HG02642 (cell line): ENCODE data around the gene IMPG1.
A peak's percentile ranks its signal among the peaks of the same experiment; 100 is the strongest.
"Not testable (repeated sequence)": the region's sequence is repeated elsewhere in the genome, so short reads cannot be mapped to it uniquely, and the experiment has no call there.

ENCODE experiments used
- ATAC-seq: cut with Tn5 transposase; IDR thresholded peaks from one replicate; pipeline ENCODE4 v1.9.1; 2021; ENCODE audit warnings: mild to moderate bottlenecking; ENCODE audit not compliant: unreplicated experiment, poor library complexity

IMPG1 gene

DNA sequence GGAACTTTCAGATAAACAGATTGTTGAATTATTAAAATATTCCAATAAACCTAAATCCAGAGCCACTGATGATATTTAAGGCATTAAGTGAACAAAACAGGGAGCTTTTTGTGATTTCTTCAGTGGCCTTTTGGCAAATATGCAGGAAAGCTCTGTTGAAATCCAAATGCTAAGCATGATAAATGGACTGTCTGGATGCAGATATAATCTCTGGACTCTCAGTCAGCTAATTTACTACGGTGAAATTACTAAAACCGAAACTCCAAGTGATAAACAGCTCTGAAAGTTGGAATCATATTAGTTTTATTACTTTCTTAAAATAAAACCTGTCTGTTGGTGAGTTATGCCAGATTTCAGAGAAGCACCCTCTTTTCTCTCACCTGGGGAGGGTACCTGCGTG, 120.3 kb downstream of the IMPG1 start:
- ATAC-seq, result no peak

DNA sequence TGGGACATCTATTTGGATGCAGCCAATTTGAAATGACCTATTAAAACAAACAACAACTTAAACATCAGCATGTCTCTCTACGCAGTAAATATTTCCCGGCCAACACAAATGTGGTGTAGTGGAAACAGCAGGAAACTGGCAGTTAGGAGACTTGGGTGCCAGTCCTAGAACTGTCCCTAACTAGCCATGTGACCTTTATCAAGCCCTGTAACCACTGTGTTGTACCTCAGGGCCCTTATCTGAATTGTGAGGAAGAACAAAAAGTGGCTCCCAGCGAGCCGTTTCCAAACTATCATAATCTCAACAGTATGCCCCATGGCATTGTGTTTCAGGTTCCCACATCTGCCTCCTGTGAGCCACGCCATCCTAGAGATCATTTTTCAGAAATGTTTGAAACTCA, 124.5 kb downstream of the IMPG1 start:
- no peak for ATAC-seq

DNA sequence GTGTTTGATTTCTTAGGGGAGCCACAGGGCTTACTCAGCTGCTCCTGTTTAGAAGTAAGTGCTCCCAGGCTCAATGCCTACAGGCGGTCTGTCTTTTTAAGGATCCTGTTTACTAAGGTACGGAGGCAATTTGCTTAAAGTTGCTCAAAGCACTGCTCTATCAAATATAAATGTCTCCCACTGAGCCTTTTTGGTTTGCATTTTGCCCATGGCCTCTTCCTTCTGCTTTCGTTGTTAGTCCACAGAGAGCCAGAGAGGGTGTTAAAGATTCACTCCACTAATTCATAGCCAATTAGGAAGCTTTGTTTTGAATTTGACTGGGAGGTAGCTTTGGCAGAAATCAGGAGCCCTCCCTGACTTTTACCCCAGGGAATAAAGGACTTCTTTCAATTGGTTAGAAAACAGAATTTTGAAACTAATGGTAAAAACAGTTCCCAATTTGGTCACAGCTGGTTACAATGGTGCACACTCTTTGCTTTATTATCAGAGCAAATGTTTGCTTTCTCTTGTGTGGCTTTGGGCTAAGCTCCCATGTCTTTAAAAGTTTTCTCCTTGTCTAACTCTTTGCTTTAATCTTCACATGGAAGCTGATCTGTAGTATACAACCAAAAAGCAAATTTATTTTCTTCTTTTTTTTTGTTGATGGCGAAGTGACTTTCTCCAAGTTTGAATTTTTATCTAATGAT, 126.2 kb downstream of the IMPG1 start:
- peak; percentile 53 for ATAC-seq

DNA sequence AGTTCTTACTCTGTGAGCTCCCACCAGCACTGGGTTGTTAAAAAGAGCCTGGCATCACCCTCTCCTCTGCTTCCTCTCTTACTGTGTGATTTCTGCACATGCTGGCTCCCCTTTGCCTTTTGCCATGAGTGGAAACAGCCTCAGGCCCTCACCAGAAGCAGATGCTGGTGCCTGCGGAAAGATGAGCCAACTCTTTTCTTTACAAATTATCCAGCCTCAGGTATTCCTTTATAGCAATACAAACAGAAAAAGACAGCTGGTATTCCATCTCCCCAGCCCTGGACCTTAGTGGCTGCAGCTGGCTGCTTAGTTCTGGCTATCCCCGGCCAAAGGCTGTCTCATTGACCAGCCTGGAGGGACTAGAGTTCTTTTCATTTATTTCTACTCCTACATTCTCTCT, 129.1 kb downstream of the IMPG1 start:
- ATAC-seq, result no peak

DNA sequence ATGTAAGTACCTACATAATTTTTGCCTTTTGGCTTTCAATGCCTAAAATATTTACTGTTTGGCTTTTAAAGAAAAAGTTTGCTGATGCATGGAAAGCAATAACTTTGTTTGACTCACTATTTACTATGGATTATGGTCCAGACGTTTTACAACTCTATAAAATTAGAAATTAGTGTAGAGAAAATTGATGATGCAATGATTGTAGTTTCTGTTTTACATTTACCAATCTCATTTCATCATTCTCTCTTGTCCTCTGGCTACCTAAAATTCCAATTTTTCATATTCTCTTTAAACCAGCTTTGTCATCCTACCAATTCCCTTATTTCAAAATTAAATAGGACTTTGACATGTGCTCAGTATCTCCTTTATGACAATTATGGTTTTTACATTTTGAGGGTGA, 131.0 kb downstream of the IMPG1 start:
- no peak for ATAC-seq

DNA sequence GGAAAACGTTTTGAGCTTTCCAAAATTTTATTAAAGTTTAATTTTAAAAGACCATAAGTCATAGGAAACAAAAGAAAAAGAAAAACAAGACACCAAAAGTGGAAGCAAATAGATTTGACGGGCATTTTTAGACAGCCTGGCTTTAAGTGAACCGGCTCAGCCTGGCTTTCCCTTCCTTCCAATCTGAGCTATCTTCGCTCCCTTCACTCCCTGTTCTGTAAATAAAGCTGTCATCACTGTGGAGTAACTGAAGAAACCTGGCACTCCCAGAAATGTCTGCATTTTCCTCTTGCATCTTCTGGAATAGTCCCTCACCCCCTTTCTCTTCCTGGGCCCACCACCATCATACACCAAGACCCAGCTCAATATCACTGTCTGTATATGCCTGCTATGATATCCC, 131.9 kb downstream of the IMPG1 start:
- no peak for ATAC-seq

DNA sequence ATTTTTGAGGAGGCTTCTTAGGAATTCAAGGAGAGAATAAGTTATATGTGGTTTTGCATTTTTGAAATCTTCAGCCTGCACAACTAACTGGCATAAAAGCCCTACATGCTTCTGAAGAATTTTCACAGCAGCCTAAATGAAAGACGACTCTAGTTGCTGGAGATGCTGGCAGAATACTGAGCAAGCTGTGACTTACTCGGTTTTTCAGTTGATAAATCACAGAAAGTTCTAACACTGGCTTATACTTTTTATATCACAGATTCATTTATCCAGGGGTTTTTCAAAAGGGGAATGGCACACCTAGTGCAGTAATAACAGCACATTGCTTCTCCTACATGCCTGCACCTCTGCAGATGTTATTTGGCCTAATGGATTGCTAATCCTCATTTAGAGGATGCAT, 134.6 kb downstream of the IMPG1 start:
- ATAC-seq, result no peak

DNA sequence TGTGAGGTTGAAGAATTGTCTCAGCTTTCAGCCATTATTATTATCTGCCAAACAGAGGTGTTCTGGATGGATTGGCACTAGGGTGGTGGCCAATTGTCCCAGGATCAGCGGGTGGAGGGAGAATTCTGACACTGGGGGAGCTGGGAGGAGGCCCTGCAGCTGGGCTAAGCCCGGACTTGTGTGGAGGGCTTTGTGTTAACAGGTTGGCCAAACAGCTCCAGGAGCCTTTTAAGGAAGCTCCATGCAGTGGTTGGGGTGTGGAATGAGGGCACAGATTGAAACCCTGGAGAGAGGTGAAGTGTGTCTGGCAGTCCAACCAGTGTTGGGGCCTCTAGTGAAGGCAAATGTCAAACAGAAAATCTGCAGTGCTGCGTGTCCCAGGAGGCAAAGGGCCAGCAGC, 135.8 kb downstream of the IMPG1 start:
- no peak for ATAC-seq

DNA sequence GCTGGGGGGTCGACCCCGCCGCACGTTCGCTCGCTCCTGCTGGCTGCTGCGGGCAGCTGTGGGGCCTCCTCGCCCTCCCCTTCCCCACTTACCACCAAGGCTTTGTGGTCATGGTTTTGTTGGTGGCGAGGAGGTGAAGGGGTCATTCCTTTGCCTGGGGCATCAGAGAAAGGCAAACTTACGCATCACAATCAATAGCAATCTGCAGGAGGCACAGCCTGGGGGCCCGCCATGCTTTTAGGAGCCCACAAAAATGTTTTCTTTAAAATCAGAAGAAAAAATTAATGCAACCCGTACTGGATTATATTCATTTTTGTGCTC, 137.0 kb downstream of the IMPG1 start:
- ATAC-seq, result peak; percentile 8

DNA sequence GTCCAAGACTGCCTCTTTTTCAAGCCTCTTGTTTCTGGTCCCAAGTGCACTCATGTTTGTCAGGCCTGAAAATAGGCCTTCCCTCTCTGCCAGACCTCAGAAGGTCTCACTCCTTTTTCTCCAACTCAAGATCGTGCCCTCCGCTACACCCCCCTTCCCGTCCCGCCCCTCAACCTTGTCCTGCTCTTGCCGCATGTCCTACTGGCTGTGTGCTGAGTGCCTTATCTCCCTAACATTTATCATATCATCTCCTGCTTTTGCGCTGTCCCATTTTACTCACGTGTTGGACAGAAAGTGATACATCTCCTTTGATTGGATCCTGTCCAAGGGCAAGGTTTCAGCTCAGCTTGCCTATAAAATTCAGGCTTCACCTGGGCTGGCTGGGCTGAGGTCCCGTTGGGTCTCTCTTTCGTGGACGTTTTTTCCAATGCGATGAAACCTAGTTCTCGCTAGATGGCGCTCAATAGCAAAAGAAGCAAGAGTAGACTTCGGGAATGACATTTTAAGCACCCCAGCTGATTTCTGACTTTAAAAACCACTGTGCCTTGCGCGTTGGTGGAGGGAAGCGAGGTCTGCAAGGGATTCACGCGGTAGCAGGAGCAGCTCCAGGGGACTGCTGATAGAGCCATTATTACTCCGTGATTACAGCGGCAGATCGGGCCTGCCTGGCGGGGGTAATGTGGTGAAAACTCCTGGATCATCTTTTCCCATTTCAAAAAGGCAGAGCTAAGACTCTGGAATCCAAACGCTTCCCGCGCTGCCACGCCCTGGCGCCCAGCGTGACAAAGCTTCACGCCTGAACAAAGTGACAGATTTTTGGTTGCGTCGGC, 137.6 kb downstream of the IMPG1 start:
- peak; percentile 69 for ATAC-seq

DNA sequence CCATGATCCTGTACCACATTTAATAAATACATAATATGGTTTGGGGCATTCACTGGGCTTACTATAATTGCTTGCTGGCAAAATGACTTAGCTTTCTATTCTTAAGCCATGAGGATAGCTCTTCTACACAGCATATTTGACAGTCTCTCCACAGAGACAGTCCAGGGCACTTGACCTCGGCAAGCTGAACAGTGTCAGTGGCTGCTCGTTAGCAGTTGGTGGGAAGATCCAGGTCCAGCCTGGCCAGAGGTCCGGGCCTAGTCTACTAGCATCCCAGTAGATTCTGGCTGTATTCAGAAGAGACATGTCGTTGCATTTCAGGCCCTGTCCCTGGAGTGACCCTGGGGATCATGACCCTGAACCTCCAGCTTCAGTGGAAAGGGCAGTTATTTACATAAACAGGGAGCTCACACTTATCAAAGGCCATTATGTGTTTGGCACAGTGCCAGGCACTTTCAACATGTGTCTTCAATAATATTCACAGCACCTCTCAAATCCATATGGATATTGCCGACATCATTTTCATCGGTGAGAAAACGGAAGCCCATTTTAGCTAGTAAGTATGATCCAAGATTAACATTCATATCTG, 139.0 kb downstream of the IMPG1 start:
- no peak for ATAC-seq

DNA sequence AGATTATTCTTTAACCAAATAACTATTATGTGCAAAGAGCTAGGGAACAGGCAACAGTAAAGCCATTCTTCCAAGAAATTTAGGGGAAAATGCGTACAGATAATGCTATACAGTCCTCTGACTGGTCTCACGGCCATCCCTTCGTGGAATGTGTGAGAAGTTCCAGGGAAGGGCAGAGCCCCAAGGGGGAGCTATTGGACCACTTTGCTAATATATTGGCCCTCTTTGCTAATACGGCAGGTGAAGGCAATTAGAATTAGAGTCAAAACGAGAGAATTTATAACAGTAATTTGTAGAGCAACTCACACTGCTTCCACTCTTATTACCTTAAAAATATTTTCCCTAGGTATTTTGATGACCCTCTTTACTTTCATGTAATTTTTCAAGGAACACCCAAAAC, 140.4 kb downstream of the IMPG1 start:
- ATAC-seq, result peak; percentile 46

DNA sequence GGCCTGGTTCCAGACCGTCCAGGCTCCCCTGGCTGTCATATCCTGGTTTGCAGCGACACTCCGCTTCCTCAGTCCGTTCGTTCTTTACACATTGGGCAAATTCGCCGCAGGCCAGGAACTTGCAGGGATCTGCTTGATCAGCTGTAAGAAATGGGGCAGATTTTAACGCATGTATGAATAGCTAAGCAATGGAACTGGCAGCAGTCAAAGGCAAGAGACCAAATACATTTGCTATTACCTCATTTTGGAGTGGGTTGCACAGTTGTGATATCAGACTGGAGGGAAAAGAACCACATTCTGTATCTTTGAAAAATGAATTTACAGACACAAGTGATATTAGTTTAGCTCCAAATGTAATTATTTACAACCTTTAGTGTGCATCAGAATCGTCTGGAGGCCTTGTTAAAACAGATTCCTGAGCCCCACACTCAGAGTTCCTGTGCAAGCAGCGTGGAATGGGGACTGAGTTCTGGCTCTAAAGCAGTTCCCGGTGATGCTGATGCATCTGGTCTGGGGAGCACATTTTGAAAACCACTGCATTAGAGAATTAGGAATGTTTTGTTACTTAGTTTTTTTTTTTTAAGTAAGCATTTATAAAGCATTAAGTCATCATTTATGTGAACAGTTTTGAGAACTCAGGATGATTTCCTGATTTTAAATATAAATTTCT, 141.3 kb downstream of the IMPG1 start:
- ATAC-seq, result no peak

DNA sequence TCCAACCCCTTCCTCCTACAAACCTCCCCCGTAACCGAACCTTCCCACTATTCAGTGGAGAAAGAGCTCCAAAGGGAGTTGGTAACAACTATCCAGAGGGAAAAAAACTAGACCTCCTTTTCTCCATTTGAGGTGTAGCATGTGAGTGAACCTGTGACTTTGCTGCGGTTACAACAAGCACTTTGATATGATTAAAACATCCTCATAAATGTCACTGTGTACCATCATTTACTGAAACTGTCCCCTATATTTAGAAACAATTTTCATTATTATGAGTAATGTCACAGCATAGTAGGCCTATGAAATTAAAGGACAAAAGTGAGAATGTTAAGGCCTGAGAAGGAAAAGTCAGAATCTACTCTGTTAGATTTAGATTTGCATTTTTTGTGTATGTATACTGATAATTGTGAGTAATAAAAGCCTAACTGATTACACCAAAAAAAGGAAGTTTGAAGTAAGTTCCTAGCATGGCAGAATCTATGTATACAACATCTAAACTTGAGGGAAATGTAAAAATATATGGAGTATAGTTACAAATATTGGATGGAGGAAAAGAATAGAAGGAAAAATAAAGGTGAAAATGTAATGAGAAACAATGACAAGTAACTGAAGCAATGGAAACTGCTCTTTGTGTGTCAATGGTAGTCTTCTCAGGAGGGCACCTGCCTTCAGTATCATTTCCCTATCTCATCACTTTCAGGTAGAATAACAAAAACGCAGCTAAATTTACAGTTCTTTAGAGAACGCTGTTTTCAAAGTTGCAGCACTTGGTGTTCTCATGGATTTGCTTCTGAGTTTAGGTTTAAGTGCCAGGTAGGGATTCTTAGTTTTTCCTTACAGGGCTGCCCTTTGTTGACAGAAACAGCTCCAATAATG, 145.9 kb downstream of the IMPG1 start:
- peak; percentile 74 for ATAC-seq

DNA sequence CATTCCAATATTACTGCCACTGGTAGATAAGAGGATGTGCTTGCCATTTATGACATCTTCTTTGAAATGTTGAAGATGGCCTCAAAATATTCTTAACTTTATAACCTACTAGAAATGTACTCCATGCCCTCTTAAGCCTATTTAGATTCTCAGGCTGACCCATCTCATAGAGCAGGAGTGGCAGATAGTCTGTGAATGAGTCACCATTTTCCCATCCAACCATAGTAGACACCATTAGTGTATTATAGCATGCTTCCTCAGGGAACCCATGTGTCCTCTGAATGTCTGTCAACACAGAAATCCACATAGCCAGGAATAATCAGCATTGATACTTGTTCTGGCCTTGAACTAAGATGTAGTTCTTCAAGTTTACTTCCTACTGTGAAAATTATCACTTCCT, 150.2 kb downstream of the IMPG1 start:
- no peak for ATAC-seq

DNA sequence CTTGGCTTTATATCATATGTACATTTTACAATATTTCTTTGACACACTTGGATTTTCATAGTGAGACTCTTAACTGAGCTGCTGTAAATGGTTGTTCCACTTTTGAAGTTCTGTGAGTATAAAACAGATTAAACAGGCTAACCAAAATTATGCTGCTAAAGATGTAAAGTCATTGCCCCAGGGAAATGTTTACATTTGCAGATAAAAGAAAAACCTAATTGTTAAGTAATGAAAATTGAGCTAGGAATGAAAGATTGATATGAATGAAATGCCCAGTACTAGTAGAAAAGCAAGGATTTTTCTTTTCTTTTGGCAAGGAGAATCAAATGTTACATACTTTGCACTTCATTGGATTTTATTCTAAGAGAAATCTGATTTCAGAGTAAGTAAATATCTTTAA, 159.4 kb downstream of the IMPG1 start:
- no peak for ATAC-seq

DNA sequence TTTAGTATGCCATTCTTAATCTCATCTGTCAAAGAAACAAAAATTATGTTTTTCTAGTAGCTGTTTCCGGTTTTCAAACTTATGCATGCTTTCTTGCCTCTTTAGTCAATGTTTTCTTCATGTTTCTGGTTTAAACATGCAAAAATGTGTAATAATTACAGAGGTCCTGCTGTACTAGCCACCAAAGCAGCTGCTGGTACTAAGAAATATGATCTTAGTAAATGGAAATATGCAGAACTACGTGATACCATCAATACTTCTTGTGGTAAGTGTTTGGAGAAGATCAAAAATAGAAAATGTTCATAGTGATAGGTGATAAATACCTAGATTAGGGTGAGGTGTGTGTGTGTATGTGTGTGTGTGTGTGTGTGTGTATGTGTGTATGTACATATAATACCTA, 165.0 kb downstream of the IMPG1 start:
- ATAC-seq, result no peak

DNA sequence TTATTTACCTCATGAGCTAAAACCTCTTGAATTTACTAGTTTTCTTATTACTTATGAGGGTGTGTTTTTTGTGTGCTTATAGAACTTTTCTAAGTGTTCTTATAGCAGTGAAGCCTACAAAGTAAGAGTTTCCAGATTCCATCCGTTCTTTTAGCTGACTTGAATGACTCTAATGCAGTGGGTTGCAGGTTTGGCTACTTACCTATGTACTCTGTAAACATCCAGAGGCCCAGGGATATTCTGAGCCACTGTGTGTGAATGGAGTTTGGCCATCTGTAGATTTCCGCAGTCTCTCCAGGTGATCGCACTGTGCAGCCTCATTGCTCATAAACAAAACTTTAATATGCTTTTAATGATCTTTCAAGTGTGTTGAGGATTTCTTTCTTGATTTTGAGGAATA, 165.6 kb downstream of the IMPG1 start:
- no peak for ATAC-seq

DNA sequence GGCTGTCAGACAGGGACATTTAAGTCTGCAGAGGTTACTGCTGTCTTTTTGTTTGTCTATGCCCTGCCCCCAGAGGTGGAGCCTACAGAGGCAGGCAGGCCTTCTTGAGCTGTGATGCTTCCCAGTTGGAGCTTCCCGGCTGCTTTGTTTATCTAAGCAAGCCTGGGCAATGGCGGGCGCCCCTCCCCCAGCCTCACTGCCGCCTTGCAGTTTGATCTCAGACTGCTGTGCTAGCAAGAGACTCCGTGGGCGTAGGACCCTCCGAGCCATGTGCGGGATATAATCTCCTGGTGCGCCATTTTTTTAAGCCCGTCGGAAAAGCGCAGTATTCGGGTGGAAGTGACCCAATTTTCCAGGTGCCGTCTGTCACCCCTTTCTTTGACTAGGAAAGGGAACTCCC, 167.3 kb downstream of the IMPG1 start:
- ATAC-seq, result not testable (repeated sequence)

DNA sequence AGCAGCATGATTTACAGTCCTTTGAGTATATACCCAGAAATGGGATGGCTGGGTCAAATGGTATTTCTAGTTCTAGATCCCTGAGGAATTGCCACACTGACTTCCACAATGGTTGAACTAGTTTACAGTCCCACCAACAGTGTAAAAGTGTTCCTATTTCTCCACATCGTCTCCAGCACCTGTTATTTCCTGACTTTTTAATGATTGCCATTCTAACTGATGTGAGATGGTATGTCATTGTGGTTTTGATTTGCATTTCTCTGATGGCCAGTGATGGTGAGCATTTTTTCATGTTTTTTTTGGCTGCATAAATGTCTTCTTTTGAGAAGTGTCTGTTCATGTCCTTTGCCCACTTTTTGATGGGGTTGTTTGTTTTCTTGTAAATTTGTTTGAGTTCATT, 172.2 kb downstream of the IMPG1 start:
- not testable (repeated sequence) for ATAC-seq
